ENCODE measurements around the gene ALG10. TPM values are rescaled to one million over a fixed set of nuclear protein-coding genes. Genes with fewer than 3 reads are reported as not detected.
"Not testable (repeated sequence)": the region's sequence is repeated elsewhere in the genome, so short reads cannot be mapped to it uniquely, and the experiment has no call there.

The ALG10 gene
- total RNA-seq (2022) (7.6 and 7.8 TPM in 2 replicates), Bru-seq, nascent RNA (percentile 73 among the genes with signal in this experiment), BruChase-seq, experiment 1, labeled RNA remaining after a 6-hour chase (percentile 92 among the genes with signal in this experiment), BruChase-seq, experiment 2, labeled RNA remaining after a 2-hour chase (percentile 88 among the genes with signal in this experiment)
- long read RNA-seq, transcript ALG10-201 (3 exons, 3,128 nt): major isoform, 5 of 5 reads
- long read RNA-seq, partial matches to known transcripts: 0 of 5 reads
- long read RNA-seq, other reads (novel, unspliced or antisense): 0 of 5 reads

GRCh38 chr12:34022079-34022830, at the start of gene ALG10:
Gene ALG10, plus strand, starts transcription at chr12:34022496. Its CDS starts 104 bp downstream, at chr12:34022600.
- BruUV-seq (replicated peaks): no TSS peak
- Mint-ChIP-seq H3K27ac (ENCODE audit: low read depth, unreplicated experiment) (peak within 1 kb of the TSS; percentile 94), H3K4me1 (ENCODE audit: insufficient read depth, unreplicated experiment) (no peaks in the 10 kb centered on the region), H3K4me3 (ENCODE audit: unreplicated experiment) (peak within 1 kb of the TSS; percentile 95), H3K36me3 (ENCODE audit: insufficient read depth, unreplicated experiment) (no peaks in the 10 kb centered on the region), H3K27me3 (ENCODE audit: insufficient read depth, unreplicated experiment) (peaks cover 11% of the 10 kb centered on the region), H3K9me3 (ENCODE audit: unreplicated experiment) (no peaks in the 10 kb centered on the region)
- TF ChIP-seq CTCF (IDR thresholded peaks at IDR 0.05; ENCODE audit: unreplicated experiment): peak; percentile 51
- POLR2A ChIA-PET: interaction anchor here (0.6 to 3.5 kb wide), 11 partner anchors 595 to 1370 kb away, joined by 3 to 35 read pairs (median 3); partner anchors contain the start of gene YARS2
- CTCF ChIA-PET: interaction anchor here (0.6 to 5.1 kb wide), 10 partner anchors 28 to 1266 kb away, joined by 3 to 62 read pairs (median 4); partner anchors contain the start of gene YARS2
- peak; percentile 99 for DNase-seq (ENCODE audit: unreplicated experiment)
- intact Hi-C loops (cut with micrococcal nuclease): loop anchor here (1.0 kb wide), 2 partner anchors 1103 to 1266 kb away; no protein-coding TSS in a partner anchor

GRCh38 chr12:33972884-33973283, 49.4 kb upstream of the ALG10 start:
- not testable (repeated sequence) for H3K27me3 Mint-ChIP-seq (ENCODE audit: insufficient read depth, unreplicated experiment)

GRCh38 chr12:33977887-33978286, 44.4 kb upstream of the ALG10 start:
- TF ChIP-seq CTCF (IDR thresholded peaks at IDR 0.05; ENCODE audit: unreplicated experiment): no peak
- Mint-ChIP-seq H3K27ac (ENCODE audit: low read depth, unreplicated experiment) (no peak overlapping the region), H3K4me1 (ENCODE audit: insufficient read depth, unreplicated experiment) (no peaks in the 10 kb centered on the region), H3K4me3 (ENCODE audit: unreplicated experiment) (no peak overlapping the region), H3K36me3 (ENCODE audit: insufficient read depth, unreplicated experiment) (no peaks in the 10 kb centered on the region), H3K27me3 (ENCODE audit: insufficient read depth, unreplicated experiment) (no peaks in the 10 kb centered on the region), H3K9me3 (ENCODE audit: unreplicated experiment) (peaks cover 8% of the 10 kb centered on the region)
- intact Hi-C loops (cut with micrococcal nuclease): no loop called here
- ChIA-PET CTCF (no interaction called here), POLR2A (no interaction called here)
- DNase-seq (ENCODE audit: unreplicated experiment): no peak
- BruUV-seq (replicated peaks): no TSS peak

More at GRCh38 chr12:33972884-33973283, 49.4 kb upstream of the ALG10 start:
- BruUV-seq (replicated peaks); H3K4me1 Mint-ChIP-seq (ENCODE audit: insufficient read depth, unreplicated experiment); H3K36me3 Mint-ChIP-seq (ENCODE audit: insufficient read depth, unreplicated experiment); H3K4me3 Mint-ChIP-seq (ENCODE audit: unreplicated experiment); H3K9me3 Mint-ChIP-seq (ENCODE audit: unreplicated experiment); intact Hi-C loops (cut with micrococcal nuclease); DNase-seq (ENCODE audit: unreplicated experiment); CTCF ChIA-PET; POLR2A ChIA-PET; H3K27ac Mint-ChIP-seq (ENCODE audit: low read depth, unreplicated experiment): not testable (repeated sequence)

- Mint-ChIP-seq H3K9me3 (ENCODE audit: unreplicated experiment) (peaks cover 7% of the 10 kb centered on the region), H3K36me3 (ENCODE audit: insufficient read depth, unreplicated experiment) (no peaks in the 10 kb centered on the region), H3K4me3 (ENCODE audit: unreplicated experiment) (no peak overlapping the region), H3K4me1 (ENCODE audit: insufficient read depth, unreplicated experiment) (peaks cover 4% of the 10 kb centered on the region), H3K27ac (ENCODE audit: low read depth, unreplicated experiment) (no peak overlapping the region), H3K27me3 (ENCODE audit: insufficient read depth, unreplicated experiment) (no peaks in the 10 kb centered on the region)
- TF ChIP-seq CTCF (IDR thresholded peaks at IDR 0.05; ENCODE audit: unreplicated experiment): no peak
- BruUV-seq (replicated peaks): no TSS peak
- intact Hi-C loops (cut with micrococcal nuclease): no loop called here
- CTCF ChIA-PET: interaction anchor here (1.0 kb wide), 1 partner anchor 1106 kb away, joined by 3 read pairs; no protein-coding TSS in a partner anchor
- POLR2A ChIA-PET: no interaction called here
- DNase-seq (ENCODE audit: unreplicated experiment): no peak
Observed at GRCh38 chr12:33988197-33988805, 34.0 kb upstream of the ALG10 start.

All from MCF 10A (cell line).